Astrocyte (in vitro differentiated cells and primary cell): Measurements from ENCODE around the gene CGREF1.
"Not testable (repeated sequence)": the region's sequence is repeated elsewhere in the genome, so short reads cannot be mapped to it uniquely, and the experiment has no call there.

ENCODE experiments used
- CTCF ChIP-seq: IDR thresholded peaks from 2 replicates; pipeline ENCODE4 v1.5.1; 2011; ENCODE audit warnings: low read depth, mild to moderate bottlenecking, inconsistent platforms, low read length, moderate library complexity; ENCODE audit not compliant: insufficient read depth
- EZH2 ChIP-seq: IDR thresholded peaks from 2 replicates; pipeline ENCODE4 v1.6.1; 2012; ENCODE audit warnings: mild to moderate bottlenecking, low read length, inconsistent platforms; ENCODE audit not compliant: insufficient read depth

GRCh38 chr2:27119330-27119670 is 372 bp upstream of the CGREF1 start:
- not testable (repeated sequence) for TF ChIP-seq CTCF, EZH2
